Measurements from ENCODE around the gene SFMBT1.

Gene SFMBT1

DNA sequence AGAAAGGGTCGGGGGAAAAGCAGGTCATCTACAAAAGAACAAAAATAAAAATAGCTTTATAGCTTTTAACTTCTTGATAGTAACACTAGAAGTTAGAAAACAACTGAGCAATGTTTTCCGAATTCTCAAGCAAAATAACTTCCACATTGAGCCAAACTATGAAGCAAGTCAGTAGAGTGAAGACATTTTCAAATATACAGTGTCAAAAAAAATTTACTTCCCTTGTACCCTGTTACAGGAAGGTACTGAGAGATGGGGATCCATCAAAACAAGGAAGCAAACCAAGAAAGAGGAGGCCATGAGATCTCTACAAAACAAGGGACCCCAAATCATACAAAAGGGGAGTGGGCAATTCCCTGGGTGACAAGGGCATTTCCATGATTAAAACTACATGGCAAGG, 121.9 kb downstream of the SFMBT1 start:
- DNase-seq (ENCODE audit: low read depth in 3 of 3), result no peak

DNA sequence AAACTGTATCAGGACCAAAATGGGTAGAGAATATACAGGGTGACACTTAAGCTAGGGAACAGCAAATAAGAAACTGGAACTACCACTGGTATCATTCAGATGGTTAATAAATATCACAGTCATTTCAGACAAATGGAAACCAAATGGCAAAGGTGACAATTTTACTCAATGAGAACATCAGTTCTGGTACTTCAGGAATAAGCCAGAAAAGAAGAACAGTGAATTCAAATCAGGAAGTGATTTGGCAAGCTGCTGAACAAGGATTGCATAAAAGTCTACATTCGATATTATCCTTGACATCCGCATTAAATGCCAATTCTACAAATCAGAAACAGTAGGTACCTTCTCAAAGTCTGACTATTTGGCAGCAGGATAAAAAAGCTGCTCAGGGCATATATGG, 125.0 kb downstream of the SFMBT1 start:
- no peak for DNase-seq (ENCODE audit: low read depth in 3 of 3)

DNA sequence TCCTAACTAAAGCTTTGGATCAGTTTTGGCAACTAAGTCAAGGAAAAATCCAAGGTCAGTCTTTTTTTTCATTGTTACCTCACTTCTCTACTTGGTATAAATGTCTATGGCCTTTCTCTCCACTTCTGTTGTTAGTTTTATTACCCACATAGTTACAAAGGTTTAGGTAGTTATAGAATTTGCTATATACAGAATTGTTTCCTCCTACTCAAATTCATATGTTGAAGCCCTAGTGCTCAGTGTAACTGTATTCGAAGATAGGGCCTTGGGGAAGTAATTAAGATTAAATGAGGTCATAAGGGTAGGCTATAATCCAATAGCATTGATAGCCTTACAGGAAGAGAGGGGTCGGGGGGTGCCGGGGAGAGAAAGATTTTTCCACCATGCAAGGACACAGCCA, 128.8 kb downstream of the SFMBT1 start:
- DNase-seq (ENCODE audit: low read depth in 3 of 3), result no peak

DNA sequence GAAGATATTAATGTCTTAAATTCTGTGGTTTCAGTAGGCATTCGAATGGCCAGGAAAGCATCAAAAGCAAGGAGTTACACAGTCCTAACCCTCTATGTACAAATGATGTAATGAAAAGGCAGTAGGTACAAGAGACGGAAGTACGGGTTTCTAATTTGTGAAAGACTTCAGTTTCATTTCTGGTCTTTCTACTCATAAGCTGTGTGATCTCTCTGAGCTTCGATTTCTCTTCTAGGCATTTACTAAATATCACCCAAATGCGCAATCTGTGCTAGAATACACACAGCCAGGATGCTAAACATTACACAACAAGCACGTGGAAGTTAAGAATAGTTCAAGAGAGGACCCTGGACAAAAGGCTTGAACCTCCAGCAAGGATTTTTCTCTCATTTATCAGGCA, 130.6 kb downstream of the SFMBT1 start:
- DNase-seq (ENCODE audit: low read depth in 3 of 3), result no peak

DNA sequence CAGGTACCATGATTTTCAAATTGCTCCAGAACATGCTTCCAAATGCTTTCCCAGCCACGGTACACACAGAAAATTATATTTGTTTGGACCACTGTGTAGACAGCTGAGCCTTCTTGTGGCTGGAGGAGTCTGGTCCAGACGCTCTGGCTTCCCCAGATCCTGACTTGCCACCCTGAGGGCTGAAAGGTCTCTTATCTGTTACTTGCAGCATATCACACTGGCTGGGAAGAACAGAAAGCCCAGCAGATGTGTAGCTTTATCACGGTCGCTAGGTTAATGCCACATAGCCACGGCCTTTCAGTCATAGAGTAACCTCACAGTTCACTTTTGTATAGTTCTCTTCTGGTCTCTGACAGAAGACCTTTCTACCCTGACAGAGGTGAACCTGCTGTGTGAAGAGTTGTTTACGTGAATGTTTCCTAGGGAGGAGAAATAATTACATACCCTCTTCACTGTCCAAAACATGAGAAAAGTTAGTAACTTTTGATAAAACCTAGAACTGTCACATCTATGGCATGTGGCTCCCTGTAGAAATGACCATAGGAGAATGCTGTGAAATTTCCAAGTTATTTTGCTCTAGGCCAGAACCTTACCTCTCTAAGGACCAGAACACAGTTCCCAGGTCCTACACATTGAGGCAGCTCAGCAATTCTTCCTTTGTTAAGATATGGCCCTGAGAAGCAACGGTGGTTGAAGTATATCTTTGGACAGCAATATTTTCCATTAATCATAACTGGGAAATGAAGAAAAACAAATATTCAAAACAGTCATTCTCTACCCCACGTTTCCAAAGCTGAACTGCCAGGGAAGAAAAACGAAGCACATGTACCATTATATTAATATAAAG, 132.8 kb downstream of the SFMBT1 start:
- DNase-seq (ENCODE audit: low read depth in 3 of 3), result no peak

DNA sequence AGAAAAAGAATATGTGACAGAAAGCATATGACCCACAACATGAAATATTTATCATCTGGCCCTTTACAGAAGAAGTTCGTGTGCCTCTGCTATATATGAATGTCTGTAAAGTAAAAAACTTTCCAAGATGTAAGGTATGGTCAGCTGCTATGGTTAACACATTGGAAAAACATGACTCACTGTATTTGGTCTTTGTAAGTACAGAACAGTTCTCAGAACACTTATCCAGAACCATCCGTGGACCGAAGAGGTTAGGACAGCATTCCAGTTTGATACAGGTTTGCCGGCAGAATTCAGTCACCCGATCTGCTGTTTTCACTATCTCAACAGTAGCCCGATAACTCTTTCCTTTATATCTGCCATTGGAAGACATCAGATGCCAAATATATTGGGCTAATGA, 135.1 kb downstream of the SFMBT1 start:
- DNase-seq (ENCODE audit: low read depth in 3 of 3), result no peak

DNA sequence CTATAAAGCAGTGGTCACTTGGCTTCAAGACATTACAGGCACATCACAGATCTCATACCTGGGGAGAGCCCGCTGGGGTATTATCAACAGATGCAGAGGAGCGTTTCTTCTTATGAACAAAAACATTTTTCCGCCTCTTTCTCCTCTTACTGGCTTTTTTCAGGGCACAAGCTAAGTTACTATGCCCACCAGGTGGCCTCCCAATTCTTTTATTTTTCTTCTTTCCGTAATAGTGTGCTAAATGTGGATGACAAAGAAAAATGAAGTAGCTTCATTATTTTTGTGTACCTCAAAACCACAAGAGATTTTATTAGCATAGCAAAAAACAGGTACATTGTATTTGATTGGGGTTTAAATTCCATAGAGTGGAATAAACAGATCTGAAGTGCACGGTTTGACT, 138.4 kb downstream of the SFMBT1 start:
- DNase-seq (ENCODE audit: low read depth in 3 of 3), result no peak

DNA sequence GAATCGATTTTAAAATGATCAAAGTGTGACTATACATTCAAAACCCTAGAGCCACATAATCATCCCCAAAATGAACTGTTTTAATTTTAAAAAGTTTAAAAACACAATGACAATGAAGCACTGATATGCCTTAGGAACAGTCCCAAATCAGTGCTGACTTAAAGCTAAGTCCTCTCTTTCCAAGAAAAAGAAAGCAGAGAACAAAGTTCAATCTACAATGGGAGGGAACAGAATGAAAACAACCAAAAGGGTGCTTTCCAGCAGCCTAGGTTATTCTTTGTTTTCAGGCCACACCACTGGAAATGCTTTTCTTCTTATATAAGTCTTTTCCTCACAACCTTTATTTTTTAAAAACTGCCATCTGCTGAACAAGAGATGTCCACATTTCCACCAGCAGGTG, 141.3 kb downstream of the SFMBT1 start:
- no peak for DNase-seq (ENCODE audit: low read depth in 3 of 3)

DNA sequence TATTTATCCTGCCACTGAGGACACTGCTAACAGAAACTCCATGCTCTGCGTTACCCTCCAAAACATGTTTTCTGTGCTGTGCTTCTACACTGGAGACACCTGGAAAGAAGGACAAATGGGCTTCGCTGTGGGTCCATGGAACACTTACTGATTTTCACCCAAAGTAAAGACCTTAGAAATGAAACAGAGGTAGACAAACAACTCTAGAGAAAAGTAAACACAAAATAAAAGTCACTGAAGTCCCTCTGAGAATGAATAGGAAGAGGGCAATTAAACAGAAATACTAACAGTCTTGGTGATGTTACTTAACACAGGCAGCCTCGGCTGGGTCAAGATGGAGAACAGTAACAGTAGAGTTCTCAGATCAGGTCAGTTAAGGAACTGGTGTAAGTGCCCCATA, 141.9 kb downstream of the SFMBT1 start:
- no peak for DNase-seq (ENCODE audit: low read depth in 3 of 3)

DNA sequence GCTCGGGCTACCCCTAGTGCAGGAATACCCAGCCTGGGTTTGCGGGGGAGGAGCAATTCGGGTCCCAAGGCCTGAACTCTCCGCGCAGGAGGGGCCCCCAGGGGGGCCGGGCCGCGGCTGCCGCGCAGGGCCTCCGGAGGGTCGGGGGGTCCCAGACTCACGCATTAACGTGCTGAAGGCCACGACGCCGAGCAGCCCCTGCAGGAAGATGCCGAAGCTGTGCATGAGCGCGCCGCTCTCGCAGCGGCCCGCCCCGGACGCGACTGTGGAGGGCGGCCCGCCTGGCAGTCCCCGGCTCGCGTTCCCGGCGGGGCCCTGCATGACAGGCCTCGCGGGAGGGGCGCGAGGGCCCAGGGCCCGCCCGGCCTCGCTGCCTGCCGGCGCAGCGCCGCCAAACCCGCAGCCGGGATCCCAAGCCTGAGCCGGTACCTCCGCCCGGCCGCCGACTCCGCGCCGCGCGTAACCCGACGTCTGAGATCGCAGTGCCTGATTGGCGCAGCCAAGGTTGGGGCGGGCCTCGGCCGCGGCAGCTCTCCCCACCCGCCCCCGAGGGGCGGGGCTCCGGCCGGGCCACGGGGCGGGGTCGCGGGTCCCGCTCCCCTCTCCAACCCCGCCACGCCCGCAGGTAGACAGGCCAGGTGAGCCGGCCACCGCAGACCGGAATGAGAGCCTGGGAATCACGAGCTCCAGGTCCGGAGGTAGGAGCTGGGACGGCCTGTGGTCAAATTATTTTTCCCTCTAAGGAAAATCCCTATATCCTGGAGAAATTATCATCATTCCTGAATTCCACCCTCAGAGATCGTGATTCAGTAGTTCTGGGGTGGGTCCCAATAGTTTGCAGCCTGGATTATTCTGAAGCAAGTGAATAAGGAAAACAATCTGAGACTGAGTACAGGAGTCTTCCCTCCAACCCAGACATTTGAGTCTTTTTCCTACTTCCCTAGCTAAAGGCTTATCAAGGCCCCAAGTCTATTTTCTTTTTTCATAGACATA, 148.4 kb downstream of the SFMBT1 start, which contains the start of gene STIMATE:
Gene STIMATE, minus strand, starts transcription at position 419 of the 993 bp plus-strand sequence. Its CDS starts 98 bp downstream, at position 321.
- DNase-seq (ENCODE audit: low read depth in 3 of 3), result peak; percentile 70 to 80 (median 75)

DNA sequence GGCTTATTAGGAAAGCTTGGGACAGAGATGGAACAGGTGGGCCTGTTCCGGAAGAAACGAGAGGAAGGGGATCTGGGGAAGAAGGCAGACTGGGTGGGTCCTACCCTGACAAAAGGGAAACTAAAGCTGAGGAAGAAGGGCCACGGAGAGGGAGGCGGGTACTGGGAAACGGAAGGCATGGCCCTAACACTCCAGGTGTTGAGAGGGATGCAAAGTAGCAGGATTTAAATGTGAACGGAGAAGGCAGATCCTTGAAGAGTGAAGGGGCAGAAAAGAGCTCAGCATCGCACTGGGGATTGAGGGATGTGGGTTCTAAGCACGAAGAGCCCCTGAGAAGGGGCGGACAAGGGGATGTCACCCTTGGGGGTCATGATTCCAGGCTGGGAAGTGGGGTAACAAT, 149.3 kb downstream of the SFMBT1 start:
- no peak for DNase-seq (ENCODE audit: low read depth in 3 of 3)

DNA sequence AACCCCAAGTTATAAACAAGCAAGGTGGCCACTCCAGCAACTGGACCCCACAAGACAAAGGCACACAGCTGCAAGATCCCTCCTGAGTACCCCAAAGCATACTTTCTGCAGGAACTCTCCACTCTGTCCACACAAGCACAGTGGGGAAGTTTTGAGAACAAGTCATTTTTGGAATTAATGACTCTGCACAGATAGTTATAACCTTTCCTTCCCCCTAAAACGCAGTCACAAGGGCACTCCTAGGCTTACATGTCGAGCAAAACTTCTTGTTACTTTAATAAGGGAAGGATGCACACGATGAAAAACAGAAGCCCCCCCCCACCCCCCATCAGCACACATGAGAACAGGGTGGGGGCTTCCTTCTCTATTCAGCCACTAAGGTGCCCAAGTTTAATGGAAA, 149.7 kb downstream of the SFMBT1 start:
- no peak for DNase-seq (ENCODE audit: low read depth in 3 of 3)

DNA sequence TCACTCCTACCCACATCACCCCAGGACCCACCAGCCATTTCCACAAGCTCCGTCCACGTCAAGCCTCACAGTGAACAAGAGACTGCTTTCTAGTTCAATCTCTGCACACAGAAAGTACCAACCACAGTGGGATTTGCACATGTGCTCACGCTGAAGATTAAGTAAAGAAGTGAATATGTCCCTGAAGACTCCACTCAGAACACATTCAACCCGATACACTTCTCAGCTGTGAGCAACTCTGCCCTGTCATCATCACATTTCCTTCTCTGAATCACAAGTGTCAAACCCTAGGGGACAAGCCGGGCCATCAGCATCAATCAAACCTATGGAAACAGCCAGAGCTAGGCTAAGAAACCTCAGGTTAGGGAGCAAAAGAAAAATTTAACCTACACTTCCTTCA, 150.5 kb downstream of the SFMBT1 start:
- DNase-seq (ENCODE audit: low read depth in 3 of 3), result no peak

DNA sequence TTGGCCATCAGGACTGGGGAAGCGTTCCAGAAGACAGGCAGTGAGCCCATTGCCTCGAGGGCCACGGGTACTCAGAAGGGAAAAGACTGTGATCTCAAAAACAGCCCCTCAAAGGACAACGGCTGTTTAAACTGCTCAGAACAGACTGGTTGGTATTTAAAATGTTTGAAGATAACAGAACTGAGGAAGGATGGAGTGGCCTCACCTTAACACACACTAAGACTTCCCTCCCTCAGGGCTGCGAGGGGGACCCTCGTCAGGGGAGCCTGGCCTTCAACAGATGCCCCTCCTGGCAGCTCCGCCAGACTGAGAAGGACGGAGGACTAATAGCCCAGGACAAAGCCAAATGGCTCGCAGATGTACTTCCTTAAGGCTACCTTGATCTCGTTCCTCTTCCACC, 151.1 kb downstream of the SFMBT1 start:
- no peak for DNase-seq (ENCODE audit: low read depth in 3 of 3)

DNA sequence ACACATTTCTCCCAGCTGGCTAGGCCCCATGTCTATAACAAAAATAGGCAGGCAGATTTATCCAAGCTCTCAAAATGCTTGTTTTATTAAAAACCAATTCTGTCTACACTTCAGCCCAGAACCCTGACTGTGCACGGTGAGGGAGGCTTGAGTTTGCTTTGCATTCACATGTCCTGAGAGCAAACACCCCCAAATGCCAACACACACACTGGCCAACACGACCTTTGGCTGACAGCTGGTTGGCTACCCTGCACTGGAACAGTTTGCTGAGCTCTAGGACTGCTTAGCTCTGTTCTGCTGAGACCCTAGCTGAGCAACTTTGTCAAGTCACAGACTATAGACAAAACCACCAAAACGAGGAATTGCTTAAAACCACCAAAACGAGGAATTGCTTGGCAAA, 152.2 kb downstream of the SFMBT1 start:
- no peak for DNase-seq (ENCODE audit: low read depth in 3 of 3)

DNA sequence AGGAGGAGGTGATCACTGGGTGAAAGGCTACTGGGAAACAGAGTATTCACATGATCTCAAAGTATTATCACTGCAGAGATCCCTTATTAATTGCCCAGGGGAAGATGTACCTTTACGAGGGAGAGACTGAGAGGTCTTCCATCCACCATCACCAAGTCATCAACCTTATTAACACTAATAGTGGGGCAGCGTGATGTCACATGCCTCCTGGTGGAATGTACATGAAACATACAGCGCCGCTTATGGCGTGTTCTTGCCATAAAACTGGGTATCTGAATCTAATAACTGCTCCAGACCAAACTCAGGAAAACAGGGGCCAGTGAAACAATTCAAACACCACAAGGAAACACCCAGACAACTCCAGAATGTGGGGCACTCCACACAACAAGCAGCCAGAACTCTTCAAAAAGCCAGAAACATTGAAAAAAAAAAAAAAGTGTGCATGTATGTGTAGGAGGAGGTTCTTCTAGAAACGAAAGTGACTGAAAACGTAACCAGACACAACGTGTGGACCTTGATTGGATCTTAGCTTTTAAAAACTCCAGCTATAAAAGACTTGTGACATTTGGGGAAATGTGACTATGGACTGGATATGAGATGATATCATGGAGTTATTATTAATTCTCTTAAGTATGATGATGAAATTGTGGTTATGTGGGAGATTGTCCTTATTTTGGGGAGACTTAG, 153.1 kb downstream of the SFMBT1 start:
- no peak for DNase-seq (ENCODE audit: low read depth in 3 of 3)

DNA sequence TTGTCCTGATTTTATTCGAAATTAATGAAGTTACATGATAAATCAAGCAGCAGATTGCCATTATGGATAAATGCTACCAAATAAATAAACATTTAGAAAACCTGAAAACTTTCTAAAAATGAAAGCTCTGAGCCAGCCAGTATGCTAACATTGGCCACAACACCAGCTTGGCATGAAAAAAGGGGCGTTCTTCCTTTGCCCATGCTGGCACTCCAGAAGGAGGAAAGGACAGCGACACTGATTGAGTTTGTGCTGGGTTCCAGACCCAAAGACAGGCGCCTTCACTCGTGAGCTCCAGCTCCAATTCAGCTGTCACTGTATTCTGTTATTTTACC, 153.6 kb downstream of the SFMBT1 start:
- DNase-seq (ENCODE audit: low read depth in 3 of 3), result no peak

DNA sequence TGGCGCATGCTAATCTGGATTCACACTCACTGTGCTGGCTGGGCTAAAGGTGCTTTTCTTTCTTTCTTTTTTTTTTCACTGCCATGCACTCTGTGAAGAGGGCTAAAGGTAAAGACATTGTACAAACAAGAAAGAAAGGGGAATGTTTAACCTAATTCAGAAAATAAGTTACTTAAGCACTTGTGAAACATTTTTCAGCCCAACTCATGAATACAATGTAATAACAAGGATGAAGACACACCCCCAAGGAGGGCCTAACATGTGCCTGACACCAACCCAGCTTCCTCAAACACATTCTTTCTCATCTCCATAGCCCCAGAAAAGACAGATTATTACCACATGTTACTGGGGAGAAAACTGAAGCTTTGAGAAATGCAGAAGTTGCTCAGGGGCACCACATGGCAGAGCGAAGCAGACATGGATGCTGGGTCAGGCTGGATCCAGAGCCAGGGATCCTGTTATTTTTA, 154.2 kb downstream of the SFMBT1 start:
- DNase-seq (ENCODE audit: low read depth in 3 of 3), result no peak

DNA sequence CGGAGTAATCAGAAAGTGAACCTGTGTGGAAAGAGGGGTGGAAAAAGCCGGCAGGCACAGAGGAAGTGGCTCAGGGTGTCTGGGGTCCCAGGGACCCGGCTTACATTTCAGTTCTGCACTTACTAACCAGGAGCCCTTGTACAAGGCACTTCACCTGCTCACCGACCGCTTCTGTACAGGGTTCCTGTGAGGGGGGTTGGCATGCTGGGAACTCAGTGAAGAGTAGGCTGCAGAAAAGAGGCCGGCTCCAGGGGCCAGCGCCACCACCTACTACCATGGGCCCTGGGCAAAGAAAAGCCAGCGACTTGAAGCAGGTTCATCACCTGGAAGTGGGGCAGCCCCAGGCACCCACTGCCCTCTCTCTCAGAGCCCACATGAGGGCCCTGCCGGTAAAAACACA, 154.7 kb downstream of the SFMBT1 start:
- no peak for DNase-seq (ENCODE audit: low read depth in 3 of 3)

DNA sequence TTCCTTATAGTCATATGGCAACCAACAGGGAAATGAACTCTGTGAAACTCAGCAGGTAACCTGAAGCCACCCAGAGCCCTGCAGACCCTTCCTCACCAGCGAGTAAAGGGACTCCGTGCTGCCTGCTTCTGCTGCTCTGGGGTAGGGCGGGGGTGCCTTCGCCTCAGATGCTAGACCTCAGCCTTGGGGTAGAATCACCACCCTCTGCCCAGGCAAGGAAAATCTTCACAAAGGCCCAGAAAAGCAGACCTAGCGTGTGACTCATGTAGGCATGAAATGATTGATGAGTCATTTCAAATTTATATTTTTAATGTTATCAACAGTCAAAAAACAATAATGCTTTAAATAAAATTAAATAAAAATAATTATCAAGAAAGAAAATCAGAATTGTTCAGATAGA, 155.1 kb downstream of the SFMBT1 start:
- DNase-seq (ENCODE audit: low read depth in 3 of 3), result no peak

DNA sequence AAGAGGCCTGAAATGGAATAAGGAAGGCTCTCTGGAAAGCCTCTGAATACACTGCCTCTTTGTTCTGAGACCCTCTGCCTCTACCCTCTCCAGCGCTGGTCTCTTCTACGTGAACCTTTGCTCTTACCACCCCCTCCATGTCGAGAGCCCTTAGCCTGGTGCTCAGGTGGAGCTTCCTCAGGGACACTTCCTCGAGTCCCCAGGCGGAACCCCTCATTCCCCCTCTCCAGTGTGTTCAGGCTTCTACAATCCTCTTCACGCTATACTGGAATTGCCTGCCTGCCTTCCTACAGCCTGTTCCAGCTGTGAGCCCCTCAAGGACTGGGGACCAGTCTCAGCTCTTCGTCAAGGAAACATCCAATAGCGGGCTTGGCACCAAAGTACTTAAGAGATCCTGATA, 156.0 kb downstream of the SFMBT1 start:
- DNase-seq (ENCODE audit: low read depth in 3 of 3), result no peak

DNA sequence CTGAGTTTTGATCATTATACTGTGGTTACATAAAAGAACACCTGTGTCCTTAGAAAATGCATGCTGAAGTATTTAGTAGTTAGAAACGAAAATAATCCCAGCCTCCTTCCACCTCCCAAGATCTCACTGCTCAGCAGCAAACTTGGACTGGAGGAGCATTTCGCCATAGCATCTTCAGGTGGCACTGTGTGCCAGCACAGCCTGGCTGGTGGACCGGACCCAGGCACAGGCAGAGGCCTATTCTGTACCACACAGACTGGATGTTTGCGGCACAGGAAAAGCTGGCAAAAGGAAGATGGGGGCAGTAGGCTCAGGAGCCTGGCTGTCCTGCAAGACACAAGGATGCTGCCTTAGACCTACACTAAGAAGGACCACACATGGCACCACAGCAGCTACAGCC, 158.7 kb downstream of the SFMBT1 start:
- no peak for DNase-seq (ENCODE audit: low read depth in 3 of 3)

Data from stimulated activated CD4-positive, alpha-beta T cell treated with anti-CD3 and anti-CD28 coated beads, TNF-alpha, amount 100 ng/mL, for 4 hours (primary cell).